OCI-LY3 (cell line): ENCODE data around the gene ZNF689.

ENCODE experiments used
- H2AFZ ChIP-seq: fragments of 200-600, 300-600 bp; shearing (Covaris generic); 2 replicates; pipeline ENCODE4 v1.6.0; 2014; ENCODE audit warnings: antibody characterized with exemption, low read depth, low read length
- H3K27ac ChIP-seq: fragments of 200-600, 300-600 bp; sonication (generic); 2 replicates; pipeline ENCODE4 v1.5.1; 2014; ENCODE audit warnings: mild to moderate bottlenecking, low read length, moderate library complexity, mixed read lengths
- H3K27me3 ChIP-seq: fragments of 200-600, 300-600 bp; sonication (generic); 2 replicates; pipeline ENCODE4 v1.6.1; 2014; ENCODE audit warnings: low read depth, low read length, mixed read lengths
- H3K36me3 ChIP-seq: fragments of 200-600, 300-600 bp; sonication (generic); replicated peaks from 2 replicates; pipeline ENCODE3; 2014; ENCODE audit warnings: low read depth, low read length, mixed read lengths
- H3K4me1 ChIP-seq: fragments of 300-600, 200-600 bp; sonication (generic); 2 replicates; pipeline ENCODE4 v1.6.1; 2014; ENCODE audit warnings: low read length, mixed read lengths
- H3K4me2 ChIP-seq: fragments of 200-600, 300-600 bp; sonication (generic); 2 replicates; pipeline ENCODE4 v1.6.1; 2014; ENCODE audit warnings: low read length, mixed read lengths
- H3K4me3 ChIP-seq: fragments of 300-600, 200-600 bp; sonication (generic); 2 replicates; pipeline ENCODE4 v1.5.1; 2014; ENCODE audit warnings: antibody characterized with exemption, mild to moderate bottlenecking, low read length, moderate library complexity
- H3K79me2 ChIP-seq: fragments of 300-600, 200-600 bp; shearing (Covaris generic); 2 replicates; pipeline ENCODE4 v1.6.1; 2014; ENCODE audit warnings: mild to moderate bottlenecking, low read length, mixed read lengths
- H3K9ac ChIP-seq: fragments of 300-600, 200-600 bp; shearing (Covaris generic); 2 replicates; pipeline ENCODE4 v1.6.0; 2014; ENCODE audit warnings: mild to moderate bottlenecking, low read length, moderate library complexity
- H3K9me3 ChIP-seq: fragments of 200-600, 300-600 bp; shearing (Covaris generic); 2 replicates; pipeline ENCODE4 v1.6.1; 2014; ENCODE audit warnings: low read length, mixed read lengths; ENCODE audit not compliant: insufficient read depth
- H4K20me1 ChIP-seq: fragments of 200-600, 300-600 bp; sonication (generic); 2 replicates; pipeline ENCODE4 v1.6.1; 2016; ENCODE audit warnings: low read length, mixed read lengths; ENCODE audit not compliant: insufficient read depth
- EZH2phosphoT487 ChIP-seq: fragments of 200-600 bp; shearing (Covaris generic); IDR thresholded peaks from 2 replicates; pipeline ENCODE4 v1.6.1; 2018; ENCODE audit warnings: antibody characterized with exemption, mixed run types, low read depth
- TF ChIP-seq, protein P1 (sequence below): fragments of 200-600, 300-600 bp; sonication (generic); IDR thresholded peaks from 2 replicates; pipeline ENCODE4 v1.5.1; 2014; ENCODE audit warnings: antibody characterized with exemption, low read length, low read depth

Gene ZNF689

DNA sequence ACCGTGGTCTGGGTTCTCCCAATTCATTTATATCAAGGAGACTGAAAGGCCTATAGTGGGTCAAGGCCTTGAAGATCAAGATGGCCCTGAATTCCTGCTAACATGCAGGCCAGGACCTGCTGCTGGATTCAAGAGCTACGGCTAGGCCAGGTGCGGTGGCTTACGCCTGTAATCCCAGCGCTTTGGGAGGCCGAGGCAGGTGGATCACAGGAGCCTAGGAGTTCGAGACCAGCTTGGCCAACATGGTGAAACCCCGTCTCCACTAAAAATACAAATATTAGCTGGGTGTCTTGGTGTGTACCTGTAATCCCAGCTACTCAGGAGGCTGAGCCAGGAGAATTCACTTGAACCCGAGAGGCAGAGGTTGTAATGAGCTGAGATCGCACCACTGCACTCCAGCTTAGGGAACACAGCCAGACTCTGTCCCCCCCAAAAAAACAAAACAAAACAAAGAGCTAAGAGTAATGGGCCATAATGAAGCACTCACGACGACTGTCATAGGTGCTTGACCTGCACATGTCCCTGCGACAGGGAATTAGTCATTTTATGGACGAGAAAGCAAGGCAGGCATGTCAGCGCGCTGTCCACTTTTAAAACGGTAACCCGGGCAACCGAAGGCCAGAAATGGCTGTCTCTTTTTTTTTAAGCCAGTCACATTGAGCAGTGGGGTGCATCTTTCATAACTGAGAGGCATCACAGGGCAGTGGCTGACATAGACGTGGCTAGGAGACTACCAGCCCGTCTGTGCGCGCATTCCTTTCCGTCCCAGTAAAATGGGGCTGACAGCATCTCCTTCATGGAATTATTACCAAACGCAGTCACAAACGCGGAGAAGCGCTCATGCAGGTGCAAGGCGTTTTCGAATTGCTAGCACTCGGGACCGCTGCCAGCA, 47.0 kb upstream of the ZNF689 start:
- Histone ChIP-seq H3K79me2 (peaks cover 42% of the 10 kb centered on the region), H3K4me1 (peaks cover 29% of the 10 kb centered on the region), H3K36me3 (peaks cover 44% of the 10 kb centered on the region), H3K4me3 (peak overlapping the region; percentile 78), H3K9me3 (no peaks in the 10 kb centered on the region), H4K20me1 (peaks cover 7% of the 10 kb centered on the region), H3K4me2 (peak overlapping the region; percentile 84), H2AFZ (no peak overlapping the region), H3K27ac (peak overlapping the region; percentile 75), H3K27me3 (no peaks in the 10 kb centered on the region), H3K9ac (peak overlapping the region; percentile 74)
- no peak for TF ChIP-seq EZH2phosphoT487
- TF ChIP-seq, protein P1, sequence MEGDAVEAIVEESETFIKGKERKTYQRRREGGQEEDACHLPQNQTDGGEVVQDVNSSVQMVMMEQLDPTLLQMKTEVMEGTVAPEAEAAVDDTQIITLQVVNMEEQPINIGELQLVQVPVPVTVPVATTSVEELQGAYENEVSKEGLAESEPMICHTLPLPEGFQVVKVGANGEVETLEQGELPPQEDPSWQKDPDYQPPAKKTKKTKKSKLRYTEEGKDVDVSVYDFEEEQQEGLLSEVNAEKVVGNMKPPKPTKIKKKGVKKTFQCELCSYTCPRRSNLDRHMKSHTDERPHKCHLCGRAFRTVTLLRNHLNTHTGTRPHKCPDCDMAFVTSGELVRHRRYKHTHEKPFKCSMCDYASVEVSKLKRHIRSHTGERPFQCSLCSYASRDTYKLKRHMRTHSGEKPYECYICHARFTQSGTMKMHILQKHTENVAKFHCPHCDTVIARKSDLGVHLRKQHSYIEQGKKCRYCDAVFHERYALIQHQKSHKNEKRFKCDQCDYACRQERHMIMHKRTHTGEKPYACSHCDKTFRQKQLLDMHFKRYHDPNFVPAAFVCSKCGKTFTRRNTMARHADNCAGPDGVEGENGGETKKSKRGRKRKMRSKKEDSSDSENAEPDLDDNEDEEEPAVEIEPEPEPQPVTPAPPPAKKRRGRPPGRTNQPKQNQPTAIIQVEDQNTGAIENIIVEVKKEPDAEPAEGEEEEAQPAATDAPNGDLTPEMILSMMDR = no peak

DNA sequence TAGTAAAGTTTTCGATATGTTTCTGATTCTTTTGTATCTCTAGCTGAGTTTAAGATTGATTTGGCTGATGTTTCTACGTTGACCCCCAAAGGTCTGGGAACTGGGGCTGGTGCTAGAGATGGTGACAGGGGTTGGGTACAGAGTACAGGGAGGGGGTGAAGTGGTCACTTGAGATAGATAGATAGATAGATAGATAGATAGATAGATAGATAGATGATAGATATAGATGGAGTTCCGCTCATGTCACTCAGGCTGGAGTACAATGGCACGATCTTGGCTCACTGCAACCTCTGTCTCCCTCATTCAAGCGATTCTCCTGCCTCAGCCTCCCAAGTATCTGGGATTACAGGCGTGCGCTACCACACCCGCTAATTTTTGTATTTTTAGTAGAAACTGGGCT, 46.2 kb upstream of the ZNF689 start:
- TF ChIP-seq EZH2phosphoT487 = no peak
- TF ChIP-seq, protein P1 = no peak
- H3K36me3 ChIP-seq = peaks cover 36% of the 10 kb centered on the region
- no peak overlapping the region for H3K9ac ChIP-seq

DNA sequence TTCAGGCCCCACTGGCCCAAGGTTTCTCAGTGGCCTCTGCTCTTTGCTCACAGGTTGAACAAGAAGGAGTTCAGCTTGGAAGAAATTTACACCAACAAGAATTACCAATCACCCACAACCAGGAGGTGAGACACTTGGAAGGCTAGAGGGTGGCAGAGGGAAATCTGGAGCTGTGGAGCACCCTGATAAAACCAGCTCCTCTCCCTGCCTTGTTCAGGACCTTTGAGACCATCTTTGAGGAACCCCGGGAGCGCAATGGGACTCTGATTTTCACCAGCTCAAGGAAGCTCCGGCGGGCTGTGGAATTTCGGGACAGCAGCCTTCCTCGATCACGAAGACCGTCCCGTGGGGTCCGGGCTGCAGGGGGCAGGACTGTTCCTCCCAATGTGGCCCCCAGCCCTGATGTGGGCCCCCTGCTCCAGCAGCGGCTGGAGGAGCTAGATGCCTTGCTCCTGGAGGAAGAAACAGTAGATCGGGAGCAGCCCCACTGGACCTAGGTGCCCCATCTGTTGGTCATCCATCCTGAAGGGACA, 45.7 kb upstream of the ZNF689 start:
- H3K27me3 ChIP-seq = no peaks in the 10 kb centered on the region
- H3K36me3 ChIP-seq = peaks cover 31% of the 10 kb centered on the region
- no peaks in the 10 kb centered on the region for H3K9me3 ChIP-seq
- H3K4me3 ChIP-seq = no peak overlapping the region
- H3K4me1 ChIP-seq = peaks cover 24% of the 10 kb centered on the region
- no peak overlapping the region for H3K4me2 ChIP-seq
- no peak for TF ChIP-seq EZH2phosphoT487
- TF ChIP-seq, protein P1 = no peak
- no peaks in the 10 kb centered on the region for H4K20me1 ChIP-seq
- no peak overlapping the region for H2AFZ ChIP-seq
- peaks cover 39% of the 10 kb centered on the region for H3K79me2 ChIP-seq
- H3K9ac ChIP-seq = no peak overlapping the region
- no peak overlapping the region for H3K27ac ChIP-seq

More for the DNA sequence above, 46.2 kb upstream of the ZNF689 start:
- no peak overlapping the region for H3K4me2 ChIP-seq
- no peaks in the 10 kb centered on the region for H4K20me1 ChIP-seq
- H2AFZ ChIP-seq = no peak overlapping the region
- H3K4me1 ChIP-seq = peaks cover 24% of the 10 kb centered on the region
- H3K9me3 ChIP-seq = no peaks in the 10 kb centered on the region
- no peak overlapping the region for H3K27ac ChIP-seq
- H3K27me3 ChIP-seq = no peaks in the 10 kb centered on the region
- H3K4me3 ChIP-seq = no peak overlapping the region
- H3K79me2 ChIP-seq = peaks cover 40% of the 10 kb centered on the region

DNA sequence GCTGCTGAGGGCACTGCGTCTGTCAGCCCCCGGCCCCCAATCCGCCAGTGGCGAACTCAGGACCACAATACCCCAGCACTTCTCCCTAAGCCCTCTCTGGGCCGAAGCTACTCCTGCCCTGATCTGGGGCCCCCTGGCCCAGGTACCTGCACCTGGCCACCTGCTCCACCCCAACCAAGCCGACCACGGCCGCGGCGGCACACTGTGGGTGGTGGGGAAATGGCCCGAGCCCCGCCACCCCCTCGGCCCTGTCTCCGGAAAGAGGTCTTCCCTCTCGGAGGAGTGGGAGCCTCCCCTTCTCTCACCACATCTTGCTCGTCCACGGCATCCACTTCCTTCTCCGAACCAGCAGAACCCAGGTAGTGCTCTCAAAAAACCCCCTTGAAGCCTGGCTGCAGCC, 44.7 kb upstream of the ZNF689 start:
- H3K4me3 ChIP-seq = no peak overlapping the region
- no peak overlapping the region for H3K9ac ChIP-seq
- H3K4me2 ChIP-seq = no peak overlapping the region
- peaks cover 25% of the 10 kb centered on the region for H3K36me3 ChIP-seq
- H3K27me3 ChIP-seq = no peaks in the 10 kb centered on the region
- H3K9me3 ChIP-seq = no peaks in the 10 kb centered on the region
- TF ChIP-seq, protein P1 = no peak
- TF ChIP-seq EZH2phosphoT487 = no peak
- H2AFZ ChIP-seq = no peak overlapping the region
- peaks cover 27% of the 10 kb centered on the region for H3K4me1 ChIP-seq
- no peak overlapping the region for H3K27ac ChIP-seq
- H4K20me1 ChIP-seq = no peaks in the 10 kb centered on the region
- peaks cover 29% of the 10 kb centered on the region for H3K79me2 ChIP-seq
